Measurements from ENCODE around the gene PCDH15. TPM values are rescaled to one million over a fixed set of nuclear protein-coding genes. Genes with fewer than 3 reads are reported as not detected.

Gene PCDH15
- total RNA-seq, 3 donors from 2014 or later (not counting 1 experiment from before 2014, with no cell fraction given), result not detected

DNA sequence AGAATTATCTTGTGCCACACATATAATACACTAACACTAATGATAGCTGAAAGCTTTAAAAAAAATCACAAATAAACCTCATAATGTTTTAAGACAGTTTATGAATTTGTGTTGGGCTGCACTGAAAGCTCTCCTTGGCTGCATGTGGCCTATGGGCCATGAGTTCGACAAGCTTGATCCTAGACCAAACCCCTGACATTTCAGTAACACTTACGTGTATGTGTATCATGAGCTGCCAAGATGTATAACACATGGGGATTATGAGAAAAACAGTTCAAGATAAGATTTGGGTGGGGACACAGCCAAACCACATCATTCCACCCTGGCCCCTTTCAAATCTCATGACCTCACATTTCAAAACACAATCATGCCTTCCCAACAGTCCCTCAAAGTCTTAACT lies 823.8 kb downstream of the PCDH15 start:
- ATAC-seq (no peak), DNase-seq (no peak)
- TF ChIP-seq, protein P1, sequence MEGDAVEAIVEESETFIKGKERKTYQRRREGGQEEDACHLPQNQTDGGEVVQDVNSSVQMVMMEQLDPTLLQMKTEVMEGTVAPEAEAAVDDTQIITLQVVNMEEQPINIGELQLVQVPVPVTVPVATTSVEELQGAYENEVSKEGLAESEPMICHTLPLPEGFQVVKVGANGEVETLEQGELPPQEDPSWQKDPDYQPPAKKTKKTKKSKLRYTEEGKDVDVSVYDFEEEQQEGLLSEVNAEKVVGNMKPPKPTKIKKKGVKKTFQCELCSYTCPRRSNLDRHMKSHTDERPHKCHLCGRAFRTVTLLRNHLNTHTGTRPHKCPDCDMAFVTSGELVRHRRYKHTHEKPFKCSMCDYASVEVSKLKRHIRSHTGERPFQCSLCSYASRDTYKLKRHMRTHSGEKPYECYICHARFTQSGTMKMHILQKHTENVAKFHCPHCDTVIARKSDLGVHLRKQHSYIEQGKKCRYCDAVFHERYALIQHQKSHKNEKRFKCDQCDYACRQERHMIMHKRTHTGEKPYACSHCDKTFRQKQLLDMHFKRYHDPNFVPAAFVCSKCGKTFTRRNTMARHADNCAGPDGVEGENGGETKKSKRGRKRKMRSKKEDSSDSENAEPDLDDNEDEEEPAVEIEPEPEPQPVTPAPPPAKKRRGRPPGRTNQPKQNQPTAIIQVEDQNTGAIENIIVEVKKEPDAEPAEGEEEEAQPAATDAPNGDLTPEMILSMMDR (IDR thresholded peaks at IDR 0.05), result no peak
- Histone ChIP-seq H3K27ac (ENCODE audit: low read length) (no peak overlapping the region), H3K27me3 (ENCODE audit: control insufficient read depth, insufficient read depth, low read length) (no peaks in the 10 kb centered on the region), H3K4me1 (ENCODE audit: control insufficient read depth, insufficient read depth, low read length) (no peaks in the 10 kb centered on the region), H3K36me3 (ENCODE audit: control insufficient read depth, insufficient read depth, low read length) (no peaks in the 10 kb centered on the region), H3K9me3 (ENCODE audit: control insufficient read depth, insufficient read depth, low read length) (peaks cover 8% of the 10 kb centered on the region), H3K4me3 (ENCODE audit: low read length) (no peak overlapping the region)
- WGBS (ENCODE audit: insufficient coverage), result 71% methylated on average over 1 of the region's 2 CpGs
- Mint-ChIP-seq H3K4me1 (no peaks in the 10 kb centered on the region), H3K27me3 (ENCODE audit: low read depth in 2 of 2) (no peaks in the 10 kb centered on the region), H3K4me3 (no peak overlapping the region), H3K27ac (no peak overlapping the region), H3K36me3 (no peaks in the 10 kb centered on the region), H3K9me3 (peaks cover 14 to 21% of the 10 kb centered on the region in 2 donors)
- intact Hi-C loops (cut with micrococcal nuclease), result no loop called here

DNA sequence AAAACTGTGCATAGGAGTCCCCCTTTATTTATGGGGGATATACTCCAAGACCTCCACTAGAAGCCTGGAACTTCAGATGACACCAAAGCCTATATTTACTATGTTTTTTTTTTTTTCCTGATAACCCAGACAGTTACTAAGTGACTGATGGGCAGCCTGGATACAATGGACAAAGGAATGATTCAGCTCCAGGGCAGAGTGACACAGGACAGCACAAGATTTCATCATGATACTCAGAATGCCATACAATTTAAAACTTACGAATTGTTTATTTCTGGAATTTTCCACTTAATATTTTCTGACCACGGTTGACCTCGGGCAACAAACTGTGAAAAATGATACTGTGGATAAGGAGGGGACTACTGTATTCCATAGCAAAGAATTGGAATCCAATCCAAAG lies 843.6 kb downstream of the PCDH15 start:
- H3K9me3 Mint-ChIP-seq, result peaks cover 2 to 3% of the 10 kb centered on the region in 2 donors
- TF ChIP-seq, protein P1 (IDR thresholded peaks at IDR 0.05), result no peak
- H3K27me3 ChIP-seq (ENCODE audit: control insufficient read depth, insufficient read depth, low read length), result no peaks in the 10 kb centered on the region
- no peaks in the 10 kb centered on the region for H3K36me3 Mint-ChIP-seq
- 81% methylated on average over 2 of the region's 3 CpGs for WGBS (ENCODE audit: insufficient coverage)
- no peaks in the 10 kb centered on the region for H3K36me3 ChIP-seq (ENCODE audit: control insufficient read depth, insufficient read depth, low read length)
- intact Hi-C loops (cut with micrococcal nuclease), result no loop called here
- no peak for DNase-seq
- H3K4me3 Mint-ChIP-seq, result no peak overlapping the region
- no peak for ATAC-seq
- no peak overlapping the region for H3K27ac ChIP-seq (ENCODE audit: low read length)
- H3K27me3 Mint-ChIP-seq (ENCODE audit: low read depth in 2 of 2), result no peaks in the 10 kb centered on the region
- H3K4me3 ChIP-seq (ENCODE audit: low read length), result no peak overlapping the region
- no peaks in the 10 kb centered on the region for H3K4me1 Mint-ChIP-seq
- no peaks in the 10 kb centered on the region for H3K4me1 ChIP-seq (ENCODE audit: control insufficient read depth, insufficient read depth, low read length)
- peaks cover 7% of the 10 kb centered on the region for H3K9me3 ChIP-seq (ENCODE audit: control insufficient read depth, insufficient read depth, low read length)
- H3K27ac Mint-ChIP-seq, result no peak overlapping the region

DNA sequence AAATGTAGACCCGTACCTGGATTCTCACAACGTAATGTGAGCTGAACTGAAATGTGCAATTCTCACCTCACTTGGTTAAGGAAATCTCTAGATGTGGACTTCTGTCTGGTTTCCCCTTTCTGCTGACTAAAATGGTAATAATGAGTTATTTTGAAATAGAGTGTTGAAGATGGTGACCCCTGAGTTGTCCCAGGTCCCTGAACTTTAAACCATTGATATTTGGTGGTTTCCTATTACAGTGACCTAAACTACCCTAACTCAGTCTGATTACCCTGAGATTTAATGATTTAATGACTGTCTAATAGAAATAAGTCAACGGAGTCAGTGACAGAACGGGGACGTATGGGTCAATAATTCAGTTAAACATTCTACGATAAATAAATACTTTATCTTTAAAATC lies 845.9 kb downstream of the PCDH15 start:
- 98% methylated on average over 6 of the region's 6 CpGs for WGBS (ENCODE audit: insufficient coverage)
- H3K4me3 Mint-ChIP-seq, result no peak overlapping the region
- H3K27me3 Mint-ChIP-seq (ENCODE audit: low read depth in 2 of 2), result no peaks in the 10 kb centered on the region
- TF ChIP-seq, protein P1 (IDR thresholded peaks at IDR 0.05), result no peak
- no peaks in the 10 kb centered on the region for H3K36me3 ChIP-seq (ENCODE audit: control insufficient read depth, insufficient read depth, low read length)
- no peaks in the 10 kb centered on the region for H3K4me1 ChIP-seq (ENCODE audit: control insufficient read depth, insufficient read depth, low read length)
- DNase-seq (no peak), ATAC-seq (no peak)
- H3K4me1 Mint-ChIP-seq, result no peaks in the 10 kb centered on the region
- no peak overlapping the region for H3K4me3 ChIP-seq (ENCODE audit: low read length)
- H3K36me3 Mint-ChIP-seq, result no peaks in the 10 kb centered on the region
- intact Hi-C loops (cut with micrococcal nuclease), result no loop called here
- no peaks in the 10 kb centered on the region for H3K27me3 ChIP-seq (ENCODE audit: control insufficient read depth, insufficient read depth, low read length)
- peaks cover 0 to 6% of the 10 kb centered on the region in 2 donors for H3K9me3 Mint-ChIP-seq
- no peak overlapping the region for H3K27ac ChIP-seq (ENCODE audit: low read length)
- peaks cover 16% of the 10 kb centered on the region for H3K9me3 ChIP-seq (ENCODE audit: control insufficient read depth, insufficient read depth, low read length)
- no peak overlapping the region for H3K27ac Mint-ChIP-seq

All from natural killer cell (primary cell).